Stimulated activated CD4-positive, alpha-beta T cell treated with anti-CD3 and anti-CD28 coated beads, TNF-alpha, amount 100 ng/mL, for 24 hours (primary cell): Measurements from ENCODE around the gene INSIG2.

ENCODE experiments used
- DNase-seq, 3 experiments: peaks; one replicate each; pipeline ENCODE4 v3.0.0-alpha.2; 2020; ENCODE audit warnings: low read depth in 3 of 3

The INSIG2 gene

GRCh38 chr2:118088051-118089024 lies at the start of gene INSIG2:
Gene INSIG2 (plus strand): TSS chr2:118088471. CDS start chr2:118096557, 8,086 bp downstream.
- DNase-seq: peak; percentile 78 to 90 (median 79)

- DNase-seq: no peak
Observed at GRCh38 chr2:118040891-118041290, 47.4 kb upstream of the INSIG2 start.

- no peak for DNase-seq
Observed at GRCh38 chr2:118044103-118044716, 44.1 kb upstream of the INSIG2 start.

GRCh38 chr2:118044854-118045253 lies 43.4 kb upstream of the INSIG2 start:
- no peak for DNase-seq

- DNase-seq: no peak
Observed at GRCh38 chr2:118045286-118045685, 43.0 kb upstream of the INSIG2 start.

- no peak for DNase-seq
Observed at GRCh38 chr2:118046634-118047210, 41.5 kb upstream of the INSIG2 start.

GRCh38 chr2:118047380-118047826 lies 40.9 kb upstream of the INSIG2 start:
- DNase-seq: no peak

GRCh38 chr2:118048401-118048800 lies 39.9 kb upstream of the INSIG2 start:
- DNase-seq: no peak

- no peak for DNase-seq
Observed at GRCh38 chr2:118049140-118049815, 39.0 kb upstream of the INSIG2 start.

GRCh38 chr2:118049816-118050140 lies 38.5 kb upstream of the INSIG2 start:
- no peak for DNase-seq

GRCh38 chr2:118050386-118050785 lies 37.9 kb upstream of the INSIG2 start:
- no peak for DNase-seq

GRCh38 chr2:118050974-118051373 lies 37.3 kb upstream of the INSIG2 start:
- no peak for DNase-seq

GRCh38 chr2:118051826-118052358 lies 36.4 kb upstream of the INSIG2 start:
- no peak for DNase-seq

GRCh38 chr2:118052474-118052873 lies 35.8 kb upstream of the INSIG2 start:
- no peak for DNase-seq

GRCh38 chr2:118053681-118054080 lies 34.6 kb upstream of the INSIG2 start:
- DNase-seq: no peak

- no peak for DNase-seq
Observed at GRCh38 chr2:118054213-118055008, 33.9 kb upstream of the INSIG2 start.

GRCh38 chr2:118055512-118056164 lies 32.6 kb upstream of the INSIG2 start:
- no peak for DNase-seq

- DNase-seq: no peak
Observed at GRCh38 chr2:118056165-118056534, 32.1 kb upstream of the INSIG2 start.

- no peak for DNase-seq
Observed at GRCh38 chr2:118056801-118057200, 31.5 kb upstream of the INSIG2 start.

- DNase-seq: no peak
Observed at GRCh38 chr2:118058951-118059350, 29.3 kb upstream of the INSIG2 start.
